HUES64 (cell line): ENCODE data around the gene CERS5. TPM values are rescaled to one million over a fixed set of nuclear protein-coding genes. Genes with fewer than 3 reads are reported as not detected.

Experiments used
- H3K27ac ChIP-seq: 2 replicates; pipeline ENCODE4 v1.7.0; 2013; ENCODE audit warnings: low read depth, low read length, inconsistent platforms
- H3K27me3 ChIP-seq: 2 replicates; pipeline ENCODE4 v1.6.1; 2013; ENCODE audit warnings: mild to moderate bottlenecking, low read length; ENCODE audit not compliant: insufficient read depth
- H3K36me3 ChIP-seq: 2 replicates; pipeline ENCODE4 v1.6.1; 2013; ENCODE audit warnings: mild to moderate bottlenecking, low read length; ENCODE audit not compliant: insufficient read depth
- H3K4me1 ChIP-seq: 2 replicates; pipeline ENCODE4 v1.6.1; 2013; ENCODE audit warnings: mild to moderate bottlenecking, low read length, moderate library complexity; ENCODE audit not compliant: insufficient read depth
- H3K4me3 ChIP-seq: 2 replicates; pipeline ENCODE4 v1.5.1; 2013; ENCODE audit warnings: mild to moderate bottlenecking, low read length, moderate library complexity
- H3K9ac ChIP-seq: 2 replicates; pipeline ENCODE4 v1.6.1; 2013; ENCODE audit warnings: mild to moderate bottlenecking, low read depth, low read length
- H3K9me3 ChIP-seq: 2 replicates; pipeline ENCODE4 v1.6.1; 2013; ENCODE audit warnings: low read depth, low read length; ENCODE audit not compliant: insufficient read depth
- WGBS: fragments of 150-250, 120-280 bp; methylation state at CpG from one replicate; pipeline ENCODE4 v1.1.7; 2013; ENCODE audit warnings: missing lambda C conversion rate; 5-methylcytosine and 5-hydroxymethylcytosine counted together
- polyA plus RNA-seq, 2 experiments: library from polyadenylated mRNA; stranded (reverse); fragments of 50-300 nt; gene quantifications; one replicate each; pipeline ENCODE4 v1.2.3, GENCODE V29; 2013

The CERS5 gene
- 32.5 TPM for polyA plus RNA-seq (2013, experiment 1 of 2)
- polyA plus RNA-seq (2013, experiment 2 of 2) = 32.1 TPM

GRCh38 chr12:50167049-50167828 is at the start of gene CERS5:
CERS5 (minus strand) TSS chr12:50167369; CDS start chr12:50167297, 72 bp downstream.
- under 1% methylated on average over 70 of the region's 70 CpGs for WGBS
- Histone ChIP-seq H3K36me3 (no peaks in the 10 kb centered on the region), H3K27ac (peak within 1 kb of the TSS; percentile 100), H3K4me1 (no peaks in the 10 kb centered on the region), H3K4me3 (peak within 1 kb of the TSS; percentile 99), H3K27me3 (no peaks in the 10 kb centered on the region), H3K9ac (peak within 1 kb of the TSS; percentile 94), H3K9me3 (peaks cover 11% of the 10 kb centered on the region)

GRCh38 chr12:50215033-50215432 is 47.9 kb upstream of the CERS5 start:
- Histone ChIP-seq H3K27ac (no peak overlapping the region), H3K27me3 (no peaks in the 10 kb centered on the region), H3K9ac (no peak overlapping the region), H3K9me3 (no peaks in the 10 kb centered on the region), H3K36me3 (peaks cover 16% of the 10 kb centered on the region), H3K4me3 (no peak overlapping the region), H3K4me1 (peaks cover 4% of the 10 kb centered on the region)
- 95% methylated on average over 2 of the region's 3 CpGs for WGBS

- WGBS = no CpG with 5 or more reads among the region's 1 CpG
- Histone ChIP-seq H3K4me3 (no peak overlapping the region), H3K4me1 (peaks cover 4% of the 10 kb centered on the region), H3K9me3 (no peaks in the 10 kb centered on the region), H3K9ac (no peak overlapping the region), H3K27me3 (no peaks in the 10 kb centered on the region), H3K27ac (no peak overlapping the region), H3K36me3 (peaks cover 16% of the 10 kb centered on the region)
Measured at GRCh38 chr12:50214018-50214417, 46.8 kb upstream of the CERS5 start.

- Histone ChIP-seq H3K36me3 (peaks cover 16% of the 10 kb centered on the region), H3K9ac (no peak overlapping the region), H3K27me3 (no peaks in the 10 kb centered on the region), H3K27ac (no peak overlapping the region), H3K4me3 (no peak overlapping the region), H3K9me3 (no peaks in the 10 kb centered on the region), H3K4me1 (peaks cover 4% of the 10 kb centered on the region)
- 100% methylated on average over 1 of the region's 2 CpGs for WGBS
Measured at GRCh38 chr12:50213439-50213838, 46.3 kb upstream of the CERS5 start.

GRCh38 chr12:50212071-50212467 is 44.9 kb upstream of the CERS5 start:
- 96% methylated on average over 2 of the region's 2 CpGs for WGBS
- no peak overlapping the region for H3K4me3 ChIP-seq
- H3K9ac ChIP-seq = no peak overlapping the region
- H3K36me3 ChIP-seq = peaks cover 9% of the 10 kb centered on the region
- no peak overlapping the region for H3K27ac ChIP-seq
- H3K27me3 ChIP-seq = no peaks in the 10 kb centered on the region
- H3K4me1 ChIP-seq = peaks cover 4% of the 10 kb centered on the region
- H3K9me3 ChIP-seq = no peaks in the 10 kb centered on the region

- Histone ChIP-seq H3K4me1 (peaks cover 4% of the 10 kb centered on the region), H3K27ac (no peak overlapping the region), H3K36me3 (peaks cover 7% of the 10 kb centered on the region), H3K9me3 (no peaks in the 10 kb centered on the region), H3K9ac (no peak overlapping the region), H3K4me3 (no peak overlapping the region), H3K27me3 (no peaks in the 10 kb centered on the region)
- 80% methylated on average over 4 of the region's 6 CpGs for WGBS
Measured at GRCh38 chr12:50211392-50212070, 44.4 kb upstream of the CERS5 start.

- no peak overlapping the region for H3K27ac ChIP-seq
- 96% methylated on average over 2 of the region's 2 CpGs for WGBS
- H3K27me3 ChIP-seq = no peaks in the 10 kb centered on the region
- no peak overlapping the region for H3K9ac ChIP-seq
- peaks cover 8% of the 10 kb centered on the region for H3K4me1 ChIP-seq
- H3K9me3 ChIP-seq = no peaks in the 10 kb centered on the region
- H3K4me3 ChIP-seq = no peak overlapping the region
- peaks cover 29% of the 10 kb centered on the region for H3K36me3 ChIP-seq
Measured at GRCh38 chr12:50207424-50207823, 40.3 kb upstream of the CERS5 start.

- H3K36me3 ChIP-seq = peaks cover 41% of the 10 kb centered on the region
Measured at GRCh38 chr12:50205648-50206047, 38.5 kb upstream of the CERS5 start.

GRCh38 chr12:50203691-50204090 is 36.5 kb upstream of the CERS5 start:
- Histone ChIP-seq H3K27ac (no peak overlapping the region), H3K27me3 (no peaks in the 10 kb centered on the region), H3K4me1 (peaks cover 11% of the 10 kb centered on the region), H3K4me3 (no peak overlapping the region), H3K9me3 (no peaks in the 10 kb centered on the region), H3K36me3 (peaks cover 58% of the 10 kb centered on the region), H3K9ac (no peak overlapping the region)
- WGBS = 97% methylated on average over 2 of the region's 2 CpGs

More at GRCh38 chr12:50205648-50206047, 38.5 kb upstream of the CERS5 start:
- H3K4me1 ChIP-seq = peaks cover 11% of the 10 kb centered on the region
- H3K27ac ChIP-seq = no peak overlapping the region
- H3K9me3 ChIP-seq = no peaks in the 10 kb centered on the region
- no peak overlapping the region for H3K4me3 ChIP-seq
- H3K27me3 ChIP-seq = no peaks in the 10 kb centered on the region
- 94% methylated on average over 6 of the region's 6 CpGs for WGBS
- no peak overlapping the region for H3K9ac ChIP-seq

- Histone ChIP-seq H3K27me3 (no peaks in the 10 kb centered on the region), H3K4me1 (peaks cover 11% of the 10 kb centered on the region), H3K4me3 (no peak overlapping the region), H3K9me3 (no peaks in the 10 kb centered on the region), H3K27ac (peak overlapping the region; percentile 64), H3K36me3 (peaks cover 73% of the 10 kb centered on the region), H3K9ac (0 out of 2 replicates have a peak overlapping the region, but pooled peaks have one; percentile 28)
- 82% methylated on average over 3 of the region's 3 CpGs for WGBS
Measured at GRCh38 chr12:50201987-50202521, 34.9 kb upstream of the CERS5 start.
